Right forelimb (tissue), 1 donor: ENCODE measurements around the gene PPFIBP2.

Experiments
- DNase-seq: peaks from one replicate; pipeline ENCODE4 v3.0.0-alpha.2; 2018

Gene PPFIBP2

DNA sequence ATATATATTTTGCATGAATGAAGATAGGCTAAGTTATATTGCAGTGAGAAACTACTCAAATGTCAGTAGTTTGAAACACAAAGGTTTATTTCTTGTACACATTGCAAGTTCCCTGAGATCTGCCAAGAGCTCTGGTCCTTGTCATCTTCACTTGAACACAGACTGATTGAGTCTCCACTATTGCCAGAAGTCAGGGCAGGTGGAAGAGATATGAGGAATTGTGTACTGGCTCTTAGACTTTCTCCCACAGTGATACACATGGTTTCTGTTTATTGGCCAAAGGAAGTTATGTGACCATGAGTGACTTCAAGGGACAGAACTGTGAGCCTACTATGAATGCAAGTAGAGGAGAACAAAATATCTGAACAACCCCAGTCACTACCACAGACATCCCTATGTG lies 44.2 kb downstream of the PPFIBP2 start:
- no peak for DNase-seq

DNA sequence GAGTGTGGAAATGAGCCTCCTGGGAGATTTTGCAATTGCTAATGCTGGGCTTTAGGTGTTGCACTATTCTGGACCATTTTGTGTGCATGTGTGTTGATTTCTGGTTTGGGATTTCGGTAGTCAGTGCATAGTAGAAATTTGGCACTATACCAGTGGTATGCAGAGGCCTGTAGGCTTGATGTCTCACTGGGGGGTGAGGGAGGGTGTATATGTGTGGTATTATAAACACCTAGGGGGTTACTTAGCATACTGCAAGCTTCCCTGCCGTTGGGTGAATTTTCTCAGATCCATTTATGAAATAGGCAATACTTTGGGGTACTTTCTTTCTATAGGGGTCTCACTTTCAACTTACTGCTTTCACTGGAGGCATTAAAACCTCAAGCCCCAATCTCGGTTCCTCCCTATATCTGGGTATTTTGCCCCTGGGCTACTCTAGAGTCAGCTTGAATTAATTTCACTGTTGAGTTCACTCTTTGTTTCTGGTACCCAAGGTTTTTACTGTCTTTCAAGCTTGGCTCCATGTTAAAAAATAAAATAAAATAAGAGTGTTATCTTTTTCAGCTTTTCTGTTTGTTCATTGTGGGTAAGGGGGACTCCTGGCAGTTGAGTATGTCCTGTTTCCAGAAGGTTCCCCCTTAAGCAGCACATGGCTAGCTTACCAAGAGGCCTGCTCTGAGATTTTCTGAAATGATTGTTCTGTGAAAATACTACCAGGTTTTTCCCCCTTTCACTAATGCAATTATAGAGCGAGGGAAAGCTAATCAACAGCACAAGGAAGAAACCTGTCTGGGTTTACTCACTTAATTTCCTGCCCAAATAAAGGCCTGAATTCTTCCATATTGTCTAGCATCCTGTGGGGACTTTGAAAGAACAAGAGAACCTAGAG lies 45.8 kb downstream of the PPFIBP2 start:
- DNase-seq = no peak

DNA sequence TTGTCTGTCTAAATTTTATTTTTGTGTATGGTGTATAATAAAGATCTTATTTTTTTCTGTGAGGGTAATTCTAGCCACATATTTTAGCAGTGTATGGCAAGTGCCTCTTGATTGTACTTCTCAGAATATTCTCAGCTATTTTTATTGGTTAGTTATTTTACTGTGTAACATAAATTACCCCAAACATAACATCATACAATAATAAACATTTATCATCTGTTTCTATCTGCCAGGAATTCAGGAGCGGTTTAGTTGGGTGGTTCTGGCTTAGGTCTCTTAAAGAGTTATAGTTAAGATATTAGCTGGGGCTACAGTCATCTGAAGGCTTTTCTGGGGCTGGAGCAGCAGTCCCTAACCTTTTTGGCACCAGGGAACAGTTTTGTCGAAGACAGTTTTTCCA lies 47.8 kb downstream of the PPFIBP2 start:
- DNase-seq = no peak

GRCh38 chr11:7563281-7563680 lies 49.5 kb downstream of the PPFIBP2 start:
- DNase-seq = peak; percentile 64

DNA sequence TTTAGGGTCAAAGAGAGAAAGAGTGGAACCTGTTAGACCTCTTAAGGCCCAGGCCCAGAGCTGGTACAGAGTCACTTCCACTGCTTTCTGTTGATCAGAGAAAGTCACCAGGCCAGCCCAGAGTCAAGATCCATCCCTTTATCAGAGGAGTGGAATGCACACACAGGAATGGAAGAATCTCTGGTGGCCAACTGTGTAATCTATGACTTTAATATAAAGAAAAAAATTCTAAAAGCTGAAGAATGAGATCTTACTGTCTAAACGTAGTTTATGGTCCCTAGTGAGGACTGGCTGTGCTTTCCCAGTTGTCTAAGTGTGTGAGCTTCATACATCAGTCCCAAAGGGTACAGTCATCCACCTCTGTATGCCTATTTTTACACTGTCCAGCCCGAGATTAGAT lies 51.0 kb downstream of the PPFIBP2 start:
- DNase-seq = no peak

DNA sequence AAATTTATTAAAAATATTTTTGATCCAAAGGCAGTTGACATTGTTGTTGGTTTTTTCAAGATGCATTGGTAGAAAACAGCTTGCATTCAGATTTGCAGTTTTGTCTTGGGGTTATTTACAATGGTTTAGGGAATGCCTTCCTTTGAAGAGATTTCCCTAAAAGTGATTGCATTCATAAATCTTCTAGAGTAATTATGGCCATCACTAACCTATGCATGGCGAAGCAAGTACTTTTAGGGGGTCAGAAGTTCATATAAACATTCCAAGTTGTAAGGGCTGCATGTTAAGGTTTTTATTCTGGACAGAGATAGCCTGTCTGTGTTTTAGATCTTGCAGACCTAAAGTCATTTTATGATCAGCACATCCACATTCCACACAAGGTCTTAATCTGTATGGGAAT lies 53.5 kb downstream of the PPFIBP2 start:
- no peak for DNase-seq

- DNase-seq = no peak
Measured at GRCh38 chr11:7569044-7569443, 55.2 kb downstream of the PPFIBP2 start.

DNA sequence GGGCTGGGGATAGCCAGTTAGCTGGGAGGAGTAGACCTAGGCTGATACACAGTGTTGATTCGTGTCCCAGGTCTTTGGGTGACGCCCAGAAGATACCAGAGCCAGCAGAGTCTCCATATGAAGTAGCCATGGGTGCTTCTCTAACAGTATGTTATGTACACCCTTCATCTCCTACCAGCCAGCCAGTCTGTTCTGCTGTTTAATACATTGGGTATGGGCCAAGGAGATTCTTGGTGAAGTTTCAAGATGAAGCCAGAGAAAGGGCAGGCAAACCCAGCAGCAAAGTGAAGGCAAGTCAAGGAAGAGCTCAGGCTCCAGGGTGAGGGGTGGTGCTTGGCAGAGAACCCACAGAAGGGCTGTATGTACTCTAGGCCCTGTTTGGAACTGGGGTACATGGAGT lies 56.4 kb downstream of the PPFIBP2 start:
- no peak for DNase-seq

- DNase-seq = no peak
Measured at GRCh38 chr11:7570938-7571521, 57.2 kb downstream of the PPFIBP2 start.

DNA sequence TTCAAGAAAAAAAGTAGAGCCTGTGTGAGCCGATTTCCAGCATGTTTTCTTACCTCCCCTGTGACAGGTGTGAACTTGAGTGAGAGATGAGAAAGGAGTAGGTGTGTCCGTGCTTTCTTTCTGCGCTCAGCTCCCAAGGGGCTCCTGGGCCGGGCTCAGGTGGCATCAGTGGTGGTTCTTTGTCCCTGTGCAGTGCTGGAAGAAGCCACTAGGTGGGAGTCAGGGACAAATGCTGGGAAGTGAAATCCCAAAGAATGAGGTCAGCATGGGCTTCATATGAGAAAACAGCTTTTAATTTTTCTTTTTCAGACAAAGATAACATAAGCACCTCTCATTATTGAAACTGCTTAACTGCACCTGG lies 57.8 kb downstream of the PPFIBP2 start:
- peak; percentile 82 for DNase-seq

DNA sequence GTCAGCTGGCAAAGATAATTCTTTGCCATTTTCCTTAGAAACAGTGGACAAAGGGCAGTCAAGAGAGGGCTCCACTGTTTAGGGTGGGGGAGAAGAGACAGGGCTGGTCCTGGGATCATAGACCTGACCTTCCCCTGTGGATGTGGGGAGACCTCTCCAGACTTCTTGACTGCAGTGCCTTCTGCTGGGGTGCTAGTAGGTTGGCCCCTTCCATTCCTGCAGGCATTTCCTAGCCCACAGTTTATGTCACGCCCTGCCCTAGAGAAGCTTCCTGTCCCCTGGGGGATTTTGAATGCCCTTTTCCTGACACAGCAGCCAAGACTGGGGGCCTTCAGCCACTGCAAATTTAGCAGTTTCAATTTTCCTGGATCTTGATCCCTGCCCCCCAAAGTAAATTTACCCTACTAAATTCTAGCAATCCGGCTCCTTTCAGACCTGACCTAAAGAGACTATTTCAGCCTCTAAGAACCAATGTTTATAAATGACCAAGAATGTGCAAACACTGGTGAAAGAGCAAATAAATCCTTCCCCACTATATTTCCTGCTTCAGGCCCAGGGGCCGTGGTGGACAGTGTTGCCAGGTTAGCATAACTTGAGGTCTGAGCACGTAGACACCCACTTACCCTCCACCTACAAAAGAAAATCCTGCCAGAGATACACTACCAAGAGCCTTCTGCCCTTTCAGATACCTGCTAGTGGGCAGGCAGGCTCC lies 58.4 kb downstream of the PPFIBP2 start:
- DNase-seq = no peak

- DNase-seq = no peak
Measured at GRCh38 chr11:7573193-7573557, 59.4 kb downstream of the PPFIBP2 start.

- DNase-seq = no peak
Measured at GRCh38 chr11:7573558-7574296, 59.9 kb downstream of the PPFIBP2 start.

DNA sequence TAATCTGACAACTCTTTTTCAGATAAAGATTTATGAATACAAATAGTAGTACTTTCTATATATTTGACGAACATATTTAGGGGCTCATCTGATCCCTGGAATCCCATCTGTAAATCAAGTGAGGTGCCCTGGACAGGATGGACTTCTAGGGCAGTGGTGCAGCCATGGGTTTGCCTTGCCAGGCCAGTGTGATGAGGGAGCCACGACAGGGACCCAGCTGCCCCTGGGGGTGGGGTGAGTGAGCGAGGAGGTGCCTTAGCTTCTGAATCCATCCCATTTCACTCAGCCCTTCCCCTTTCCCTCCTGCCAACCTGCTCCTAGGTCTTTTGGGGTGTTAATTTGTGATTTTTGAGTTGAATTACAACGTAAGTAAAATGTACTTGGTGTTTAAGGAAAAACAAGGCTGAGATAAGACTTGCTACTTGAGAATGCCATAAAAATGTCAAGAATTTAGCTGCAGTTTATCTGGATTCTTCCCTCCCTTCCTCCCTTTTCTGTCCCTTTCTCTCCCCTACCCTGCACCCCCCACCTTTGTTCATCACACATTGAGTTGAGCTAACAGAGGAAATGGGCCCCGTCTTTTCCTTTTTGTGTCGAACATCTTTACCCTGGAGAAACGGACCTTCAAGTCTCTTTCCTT lies 60.8 kb downstream of the PPFIBP2 start:
- DNase-seq = no peak

DNA sequence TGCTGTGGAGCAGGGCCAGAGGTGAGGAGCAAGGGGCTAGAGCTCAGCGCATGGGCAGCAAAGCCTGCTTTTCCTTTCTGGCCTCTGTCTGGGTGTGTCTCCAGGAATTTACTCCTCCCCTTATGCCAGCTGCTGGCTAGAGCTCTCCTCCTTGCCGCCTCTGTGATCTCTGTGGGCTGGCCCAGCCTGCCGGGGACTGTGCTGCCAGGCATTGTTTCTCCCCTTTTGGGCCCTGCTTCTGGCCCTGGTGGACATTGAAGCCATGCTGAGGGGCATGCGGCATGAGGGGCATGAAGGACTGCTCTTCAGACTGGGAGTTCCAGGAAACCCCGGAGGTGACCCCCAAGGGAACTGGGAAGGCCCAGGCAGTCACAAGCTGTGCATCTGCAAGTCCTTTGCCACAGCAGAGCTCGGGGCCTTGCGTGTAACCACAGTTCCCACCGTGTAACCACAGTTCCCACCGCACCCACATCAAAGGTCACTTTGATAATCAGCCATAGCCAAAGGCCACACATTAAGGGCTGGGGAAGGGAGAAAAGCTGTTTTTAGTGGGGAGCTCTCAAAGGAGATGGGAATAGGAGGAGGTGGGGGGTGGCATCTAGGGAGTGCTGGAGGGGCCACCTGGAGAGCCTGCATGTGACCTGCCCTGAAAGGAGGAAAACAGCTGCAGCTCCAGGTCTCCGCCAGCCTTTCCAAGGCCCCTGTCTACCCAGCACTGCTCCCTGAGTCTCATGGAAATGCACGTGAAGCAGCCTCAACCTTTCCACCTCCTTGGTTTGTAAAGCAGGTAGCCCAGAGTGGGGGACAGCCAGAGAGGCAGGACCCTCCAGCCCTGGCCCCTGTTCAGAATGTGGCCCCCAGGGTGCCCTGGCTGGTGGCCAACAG lies 62.3 kb downstream of the PPFIBP2 start:
- peak; percentile 69 for DNase-seq

GRCh38 chr11:7576726-7577290 lies 63.0 kb downstream of the PPFIBP2 start:
- peak; percentile 80 for DNase-seq

DNA sequence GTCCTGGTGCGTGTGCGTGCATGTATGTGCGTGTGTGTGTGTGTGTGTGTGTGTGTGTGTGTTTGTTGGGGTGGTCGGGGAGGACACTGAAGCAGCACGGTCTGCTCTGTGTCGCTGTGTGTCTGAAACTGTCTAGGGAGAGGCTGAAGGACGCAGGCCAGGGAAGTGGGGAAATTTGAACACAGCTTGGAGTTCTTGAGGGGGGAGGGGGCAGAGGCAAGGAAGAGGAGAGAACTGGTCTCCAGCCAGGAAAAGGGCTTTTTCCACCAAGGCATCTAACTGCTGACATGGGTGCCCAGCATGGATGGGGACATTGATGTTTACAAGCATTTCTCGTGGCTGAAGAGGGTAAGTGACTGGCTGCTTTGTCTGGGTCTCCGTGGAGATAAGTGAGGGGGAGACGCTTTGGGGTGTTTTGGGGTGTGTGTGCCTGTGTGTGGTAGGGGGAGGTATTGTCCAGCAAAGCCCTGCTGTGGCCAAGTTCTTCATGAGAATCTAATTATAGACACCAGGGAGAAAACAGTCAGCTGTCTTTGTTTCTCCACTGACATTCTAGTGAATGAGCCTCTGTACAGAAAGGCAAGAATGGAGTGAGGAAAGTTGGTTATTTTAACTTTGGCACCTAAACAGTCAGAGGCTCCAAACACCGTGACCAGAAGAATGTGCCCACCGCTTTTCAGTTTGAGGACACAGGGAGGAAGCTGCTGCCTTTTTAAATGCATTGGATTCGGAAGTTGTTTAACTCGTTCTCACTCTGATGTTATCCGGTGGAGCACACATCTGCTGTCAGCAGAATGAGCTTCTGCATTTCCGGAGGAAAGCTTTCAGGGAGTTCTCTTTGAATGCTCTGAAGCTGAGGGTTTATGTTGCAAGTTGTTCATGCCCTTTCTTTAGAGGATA lies 63.7 kb downstream of the PPFIBP2 start:
- DNase-seq = peak; percentile 81

GRCh38 chr11:7578276-7578955 lies 64.6 kb downstream of the PPFIBP2 start:
- no peak for DNase-seq

- DNase-seq = no peak
Measured at GRCh38 chr11:7579361-7579791, 65.6 kb downstream of the PPFIBP2 start.
